Measurements from ENCODE around the gene KRTAP5-8. TPM values are rescaled to one million over a fixed set of nuclear protein-coding genes. Genes with fewer than 3 reads are reported as not detected.

The KRTAP5-8 gene
- total and polyA plus RNA-seq, 2 of the 4 experiments (the other 2 are of a cell fraction): 0.07 TPM; not detected in 1

DNA sequence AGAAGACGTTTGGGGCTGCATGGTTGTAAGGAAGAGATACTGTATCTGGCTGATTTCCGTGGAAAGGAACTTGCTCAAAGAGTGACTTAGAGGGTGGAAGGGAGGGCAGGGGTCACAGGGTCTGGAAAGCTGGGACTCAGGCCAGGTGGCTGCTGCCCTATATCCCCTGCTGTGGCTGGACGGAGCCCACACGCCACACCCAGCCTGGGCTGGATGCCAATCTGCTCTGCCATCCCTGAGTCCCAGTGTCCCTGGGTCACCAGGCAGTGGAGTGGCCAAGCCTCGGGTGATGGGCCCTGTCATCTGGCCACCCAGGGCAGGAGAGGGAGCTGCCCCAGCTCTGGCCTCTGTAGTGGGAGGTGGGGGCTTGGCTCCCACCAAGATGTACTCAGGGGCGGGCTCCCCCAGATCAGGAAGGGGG is 37.2 kb upstream of the KRTAP5-8 start:
- TF ChIP-seq POLR2A (IDR thresholded peaks at IDR 0.05; ENCODE audit: low read depth, low read length): no peak
- no peak for TF ChIP-seq MAZ (IDR thresholded peaks at IDR 0.05; ENCODE audit: borderline replicate concordance, low read depth, low read length)
- no peak for TF ChIP-seq RFX5 (IDR thresholded peaks at IDR 0.05; ENCODE audit: low read depth, low read length)
- no peak for TF ChIP-seq NFE2L2 (IDR thresholded peaks at IDR 0.05; ENCODE audit: low read depth, low read length)
- TF ChIP-seq, protein P1, sequence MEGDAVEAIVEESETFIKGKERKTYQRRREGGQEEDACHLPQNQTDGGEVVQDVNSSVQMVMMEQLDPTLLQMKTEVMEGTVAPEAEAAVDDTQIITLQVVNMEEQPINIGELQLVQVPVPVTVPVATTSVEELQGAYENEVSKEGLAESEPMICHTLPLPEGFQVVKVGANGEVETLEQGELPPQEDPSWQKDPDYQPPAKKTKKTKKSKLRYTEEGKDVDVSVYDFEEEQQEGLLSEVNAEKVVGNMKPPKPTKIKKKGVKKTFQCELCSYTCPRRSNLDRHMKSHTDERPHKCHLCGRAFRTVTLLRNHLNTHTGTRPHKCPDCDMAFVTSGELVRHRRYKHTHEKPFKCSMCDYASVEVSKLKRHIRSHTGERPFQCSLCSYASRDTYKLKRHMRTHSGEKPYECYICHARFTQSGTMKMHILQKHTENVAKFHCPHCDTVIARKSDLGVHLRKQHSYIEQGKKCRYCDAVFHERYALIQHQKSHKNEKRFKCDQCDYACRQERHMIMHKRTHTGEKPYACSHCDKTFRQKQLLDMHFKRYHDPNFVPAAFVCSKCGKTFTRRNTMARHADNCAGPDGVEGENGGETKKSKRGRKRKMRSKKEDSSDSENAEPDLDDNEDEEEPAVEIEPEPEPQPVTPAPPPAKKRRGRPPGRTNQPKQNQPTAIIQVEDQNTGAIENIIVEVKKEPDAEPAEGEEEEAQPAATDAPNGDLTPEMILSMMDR (conservative IDR thresholded peaks at IDR 0.05; ENCODE audit: low read depth, low read length): no peak
- no peak for TF ChIP-seq MAFK (IDR thresholded peaks at IDR 0.05; ENCODE audit: low read depth, low read length)
- no peak for TF ChIP-seq RCOR1 (IDR thresholded peaks at IDR 0.05; ENCODE audit: insufficient replicate concordance, low read length)
- TF ChIP-seq MXI1 (IDR thresholded peaks at IDR 0.05; ENCODE audit: borderline replicate concordance, low read depth, low read length): no peak
- no peak for TF ChIP-seq SMC3 (IDR thresholded peaks at IDR 0.05; ENCODE audit: low read depth, low read length)
- TF ChIP-seq BHLHE40 (IDR thresholded peaks at IDR 0.05; ENCODE audit: low read depth, low read length): no peak
- no peak for TF ChIP-seq CHD1 (IDR thresholded peaks at IDR 0.05; ENCODE audit: low read depth, low read length)
- TF ChIP-seq CEBPB (IDR thresholded peaks at IDR 0.05; ENCODE audit: low read depth, low read length): no peak
- TF ChIP-seq, protein P2, sequence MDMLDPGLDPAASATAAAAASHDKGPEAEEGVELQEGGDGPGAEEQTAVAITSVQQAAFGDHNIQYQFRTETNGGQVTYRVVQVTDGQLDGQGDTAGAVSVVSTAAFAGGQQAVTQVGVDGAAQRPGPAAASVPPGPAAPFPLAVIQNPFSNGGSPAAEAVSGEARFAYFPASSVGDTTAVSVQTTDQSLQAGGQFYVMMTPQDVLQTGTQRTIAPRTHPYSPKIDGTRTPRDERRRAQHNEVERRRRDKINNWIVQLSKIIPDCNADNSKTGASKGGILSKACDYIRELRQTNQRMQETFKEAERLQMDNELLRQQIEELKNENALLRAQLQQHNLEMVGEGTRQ (IDR thresholded peaks at IDR 0.05; ENCODE audit: low read depth, low read length): no peak
- TF ChIP-seq FOS (IDR thresholded peaks at IDR 0.05; ENCODE audit: low read depth, low read length): no peak
- TF ChIP-seq, protein P3, sequence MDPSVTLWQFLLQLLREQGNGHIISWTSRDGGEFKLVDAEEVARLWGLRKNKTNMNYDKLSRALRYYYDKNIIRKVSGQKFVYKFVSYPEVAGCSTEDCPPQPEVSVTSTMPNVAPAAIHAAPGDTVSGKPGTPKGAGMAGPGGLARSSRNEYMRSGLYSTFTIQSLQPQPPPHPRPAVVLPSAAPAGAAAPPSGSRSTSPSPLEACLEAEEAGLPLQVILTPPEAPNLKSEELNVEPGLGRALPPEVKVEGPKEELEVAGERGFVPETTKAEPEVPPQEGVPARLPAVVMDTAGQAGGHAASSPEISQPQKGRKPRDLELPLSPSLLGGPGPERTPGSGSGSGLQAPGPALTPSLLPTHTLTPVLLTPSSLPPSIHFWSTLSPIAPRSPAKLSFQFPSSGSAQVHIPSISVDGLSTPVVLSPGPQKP (IDR thresholded peaks at IDR 0.05; ENCODE audit: borderline replicate concordance, low read depth, low read length): no peak
- 57% methylated on average over 5 of the region's 6 CpGs; no CpG with 5 or more reads in 1 of the 2 experiments for WGBS, 2 experiments (ENCODE audit: extremely low coverage in 2 of 2, insufficient read length in 1 of 2)
- no peak overlapping the region for H3K18ac ChIP-seq (ENCODE audit: low read depth, low read length)
- H3K14ac ChIP-seq (replicated peaks; ENCODE audit: low read depth, low read length): no peak overlapping the region
- no peak for ATAC-seq (ENCODE audit: low read depth)
- peaks cover 59% of the 10 kb centered on the region for H3K36me3 ChIP-seq (ENCODE audit: control insufficient read depth, insufficient read depth, low read length)
- intact Hi-C loops (cut with micrococcal nuclease) (no loop called here), in situ Hi-C loops (cut with MboI; ENCODE audit: low sequenced_read_pairs) (no loop called here), dilution Hi-C loops (cut with HindIII; ENCODE audit: low sequenced_read_pairs, unreplicated experiment) (no loop called here)
- no peak for DNase-seq
- H3K4me3 ChIP-seq (ENCODE audit: insufficient read depth, low read depth, low read length): no peak overlapping the region
- CTCF ChIA-PET: no interaction called here
- H3K4me1 ChIP-seq (ENCODE audit: control insufficient read depth, insufficient read depth, low read length): no peaks in the 10 kb centered on the region
- no peaks in the 10 kb centered on the region for H3K9me3 ChIP-seq (ENCODE audit: control insufficient read depth, insufficient read depth, low read length)
- H3K4ac ChIP-seq (ENCODE audit: low read depth, low read length): no peak overlapping the region
- no peak overlapping the region for H2AFZ ChIP-seq (replicated peaks; ENCODE audit: low read length, poor library complexity)
- H2BK5ac ChIP-seq (ENCODE audit: low read depth, low read length, poor library complexity, severe bottlenecking): no peak overlapping the region
- no peak overlapping the region for H2BK15ac ChIP-seq (ENCODE audit: low read depth, low read length)
- POLR2A ChIA-PET (ENCODE audit: unreplicated experiment): no interaction called here
- H3K4me2 ChIP-seq (ENCODE audit: low read depth, low read length): no peak overlapping the region
- no peak overlapping the region for H3K23ac ChIP-seq (ENCODE audit: low read depth, low read length)
- H2BK120ac ChIP-seq (ENCODE audit: low read depth, low read length): no peak overlapping the region
- H2BK20ac ChIP-seq (ENCODE audit: low read depth, low read length): no peak overlapping the region
- no peak overlapping the region for H4K91ac ChIP-seq (ENCODE audit: insufficient read depth, low read depth, low read length)
- H3K9me1 ChIP-seq (ENCODE audit: insufficient read depth, low read length): 0 out of 2 replicates have a peak, but pooled peaks cover 5% of the 10 kb centered on the region
- no peak overlapping the region for H3K56ac ChIP-seq (ENCODE audit: extremely low read depth, insufficient read depth, low read length)
- H4K8ac ChIP-seq (ENCODE audit: low read depth in 2 of 2, low read length in 2 of 2): no peak overlapping the region
- no peak overlapping the region for H4K5ac ChIP-seq (ENCODE audit: low read depth, low read length)
- H3K27me3 ChIP-seq (ENCODE audit: control insufficient read depth, insufficient read depth, low read length): no peaks in the 10 kb centered on the region
- no peak overlapping the region for H2AK9ac ChIP-seq (replicated peaks; ENCODE audit: low read depth, low read length, poor library complexity)
- H4K20me1 ChIP-seq (ENCODE audit: insufficient read depth, low read length): no peaks in the 10 kb centered on the region
- H3K9ac ChIP-seq (ENCODE audit: low read depth, low read length): no peak overlapping the region
- H2AK5ac ChIP-seq (ENCODE audit: low read depth, low read length): no peak overlapping the region
- H3K27ac ChIP-seq (ENCODE audit: insufficient read depth, low read length): no peak overlapping the region
- no TSS peak for BruUV-seq (replicated peaks)
- H3K79me1 ChIP-seq (ENCODE audit: low read depth in 1 of 2, low read length in 2 of 2): no peaks in the 10 kb centered on the region
